ENCODE measurements around the gene NEK7.

The NEK7 gene

DNA sequence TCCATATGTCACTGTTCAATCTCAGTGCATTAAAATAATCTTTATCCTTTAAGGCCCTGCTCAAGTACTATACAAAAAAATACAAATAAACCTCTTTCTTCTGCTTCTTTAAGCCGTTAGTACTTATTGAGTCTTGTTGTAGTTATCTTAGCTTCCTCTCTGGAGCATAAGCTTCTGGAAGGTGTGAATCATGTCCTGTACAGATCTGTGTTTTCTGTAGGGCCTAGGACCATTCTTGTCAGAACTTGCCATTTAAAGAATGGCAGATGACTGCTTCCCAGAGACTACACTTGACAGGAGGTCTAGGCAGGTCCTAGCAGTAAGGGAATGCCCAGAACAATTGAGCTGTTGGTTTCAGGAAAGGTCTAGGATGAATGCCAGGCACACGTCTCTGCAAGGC, 12.9 kb downstream of the NEK7 start:
- Histone ChIP-seq H3K27me3 (replicated peaks; ENCODE audit: insufficient read depth, low read length) (no peaks in the 10 kb centered on the region), H2AFZ (ENCODE audit: low read length) (no peak overlapping the region), H3F3A (ENCODE audit: insufficient read depth, low read length) (no peaks in the 10 kb centered on the region), H3K9ac (ENCODE audit: low read length) (no peak overlapping the region), H3K4me1 (ENCODE audit: low read length) (no peaks in the 10 kb centered on the region), H3K9me3 (replicated peaks; ENCODE audit: insufficient read depth, low read length) (no peaks in the 10 kb centered on the region), H3K9me2 (replicated peaks; ENCODE audit: insufficient read depth, low read length) (no peaks in the 10 kb centered on the region), H3K4me3 (ENCODE audit: low read length) (no peak overlapping the region), H3K27ac (ENCODE audit: low read length) (no peak overlapping the region), H3K4me2 (ENCODE audit: low read depth, low read length) (no peak overlapping the region), H4K20me1 (ENCODE audit: insufficient read depth, low read length) (peaks cover 26% of the 10 kb centered on the region; the same call in 1 of the 2 replicates), H3K36me3 (replicated peaks; ENCODE audit: insufficient read depth, low read length) (no peaks in the 10 kb centered on the region), H3K79me2 (ENCODE audit: low read length) (peaks cover 99% of the 10 kb centered on the region)
- no peak for DNase-seq
- TF ChIP-seq EZH2 (optimal IDR thresholded peaks at IDR 0.05; ENCODE audit: low read depth, low read length) (no peak), CTCF (IDR thresholded peaks at IDR 0.05; ENCODE audit: low read length) (no peak)

GRCh38 chr1:198171667-198172540, 15.1 kb downstream of the NEK7 start:
- Histone ChIP-seq H3K36me3 (replicated peaks; ENCODE audit: insufficient read depth, low read length) (no peaks in the 10 kb centered on the region), H3K79me2 (ENCODE audit: low read length) (peaks cover 99% of the 10 kb centered on the region), H3K9ac (ENCODE audit: low read length) (no peak overlapping the region), H2AFZ (ENCODE audit: low read length) (no peak overlapping the region), H3K9me2 (replicated peaks; ENCODE audit: insufficient read depth, low read length) (no peaks in the 10 kb centered on the region), H3K9me3 (replicated peaks; ENCODE audit: insufficient read depth, low read length) (no peaks in the 10 kb centered on the region), H3K4me1 (ENCODE audit: low read length) (no peaks in the 10 kb centered on the region), H3K4me2 (ENCODE audit: low read depth, low read length) (no peak overlapping the region), H3K27ac (ENCODE audit: low read length) (no peak overlapping the region), H3K4me3 (ENCODE audit: low read length) (no peak overlapping the region), H4K20me1 (ENCODE audit: insufficient read depth, low read length) (peaks cover 18% of the 10 kb centered on the region; the same call in 1 of the 2 replicates), H3K27me3 (replicated peaks; ENCODE audit: insufficient read depth, low read length) (no peaks in the 10 kb centered on the region), H3F3A (ENCODE audit: insufficient read depth, low read length) (no peaks in the 10 kb centered on the region)
- DNase-seq: no peak
- TF ChIP-seq CTCF (IDR thresholded peaks at IDR 0.05; ENCODE audit: low read length): no peak
- TF ChIP-seq EZH2 (optimal IDR thresholded peaks at IDR 0.05; ENCODE audit: low read depth, low read length): no peak
- TF ChIP-seq EZH2phosphoT487 (IDR thresholded peaks at IDR 0.05; ENCODE audit: low read length): no peak

GRCh38 chr1:198173832-198174231, 17.0 kb downstream of the NEK7 start:
- Histone ChIP-seq H3K9me3 (replicated peaks; ENCODE audit: insufficient read depth, low read length) (no peaks in the 10 kb centered on the region), H3K4me3 (ENCODE audit: low read length) (no peak overlapping the region), H3K9me2 (replicated peaks; ENCODE audit: insufficient read depth, low read length) (no peaks in the 10 kb centered on the region), H4K20me1 (ENCODE audit: insufficient read depth, low read length) (peaks cover 28% of the 10 kb centered on the region), H3K4me1 (ENCODE audit: low read length) (no peaks in the 10 kb centered on the region), H3F3A (ENCODE audit: insufficient read depth, low read length) (no peaks in the 10 kb centered on the region), H3K36me3 (replicated peaks; ENCODE audit: insufficient read depth, low read length) (no peaks in the 10 kb centered on the region), H3K79me2 (ENCODE audit: low read length) (peaks cover 99% of the 10 kb centered on the region), H2AFZ (ENCODE audit: low read length) (no peak overlapping the region), H3K27ac (ENCODE audit: low read length) (no peak overlapping the region), H3K4me2 (ENCODE audit: low read depth, low read length) (no peak overlapping the region), H3K9ac (ENCODE audit: low read length) (no peak overlapping the region), H3K27me3 (replicated peaks; ENCODE audit: insufficient read depth, low read length) (no peaks in the 10 kb centered on the region)
- no peak for TF ChIP-seq EZH2 (optimal IDR thresholded peaks at IDR 0.05; ENCODE audit: low read depth, low read length)
- no peak for TF ChIP-seq CTCF (IDR thresholded peaks at IDR 0.05; ENCODE audit: low read length)
- TF ChIP-seq EZH2phosphoT487 (IDR thresholded peaks at IDR 0.05; ENCODE audit: low read length): no peak
- no peak for DNase-seq
